Muscle of leg (tissue), 11 donors: ENCODE measurements around the gene RNF217. TPM values are rescaled to one million over a fixed set of nuclear protein-coding genes. Genes with fewer than 3 reads are reported as not detected.
"Not testable (repeated sequence)": the region's sequence is repeated elsewhere in the genome, so short reads cannot be mapped to it uniquely, and the experiment has no call there.

Experiments
- DNase-seq: peaks from one replicate; pipeline ENCODE4 v3.0.0; 2013
- H3K27ac ChIP-seq: one replicate; pipeline ENCODE4 v1.5.1; 2013; ENCODE audit warnings: mild to moderate bottlenecking, low read length, control low read depth
- H3K27me3 ChIP-seq: one replicate; pipeline ENCODE4 v1.6.1; 2013; ENCODE audit warnings: low read length; ENCODE audit not compliant: control insufficient read depth, insufficient read depth
- H3K36me3 ChIP-seq: one replicate; pipeline ENCODE4 v1.6.1; 2013; ENCODE audit warnings: low read length; ENCODE audit not compliant: control insufficient read depth, insufficient read depth
- H3K4me1 ChIP-seq: one replicate; pipeline ENCODE4 v1.6.1; 2013; ENCODE audit warnings: low read length; ENCODE audit not compliant: control insufficient read depth, insufficient read depth
- H3K4me3 ChIP-seq: one replicate; pipeline ENCODE4 v1.5.1; 2013; ENCODE audit warnings: low read length, control low read depth
- H3K9me3 ChIP-seq: replicated peaks from 2 replicates; pipeline ENCODE4 v1.6.1; 2013; ENCODE audit warnings: low read depth, low read length; ENCODE audit not compliant: control insufficient read depth
- WGBS: methylation state at CpG from one replicate; pipeline ENCODE4 v1.1.5; 2013; ENCODE audit warnings: missing lambda C conversion rate; ENCODE audit not compliant: insufficient coverage; 5-methylcytosine and 5-hydroxymethylcytosine counted together
- polyA plus RNA-seq, 8 donors: library from polyadenylated mRNA; unstranded; fragments of 120-200 nt; gene quantifications; one replicate each; pipeline versions ENCODE4 v1.2.1 to v1.2.3, GENCODE V29; 2013; ENCODE audit warnings: inconsistent platforms in 1 of 8, low replicate concordance in 1 of 8; ENCODE audit not compliant: insufficient read length in 8 of 8, insufficient read depth in 1 of 8
- total RNA-seq: library from RNA; stranded (reverse); fragments of 120-200 nt; gene quantifications from one replicate; pipeline ENCODE4 v1.2.4, GENCODE V29; 2013

Gene RNF217
- total and polyA plus RNA-seq, 9 donors: 28.6 to 54.9 (median 35.8) TPM

DNA sequence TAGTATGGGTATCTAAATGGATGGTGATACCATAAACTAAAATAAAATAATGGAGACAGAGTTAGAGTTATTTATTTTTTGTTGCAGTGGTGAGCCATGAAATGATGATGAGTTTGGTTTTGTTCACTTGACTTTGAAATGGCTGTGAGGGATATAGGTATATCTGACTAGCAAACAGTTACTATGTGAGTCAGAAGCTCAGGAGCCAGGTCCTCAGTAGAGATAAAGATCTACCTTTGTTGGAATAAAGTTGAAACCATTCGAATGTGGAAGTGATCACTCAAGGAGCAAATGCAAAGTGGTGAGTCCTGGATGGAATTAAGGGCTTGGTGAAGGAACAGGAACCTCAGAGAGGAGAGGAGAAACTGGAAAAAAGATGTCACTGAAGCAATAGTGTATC lies 105.3 kb downstream of the RNF217 start:
- Histone ChIP-seq H3K36me3 (peaks cover 3% of the 10 kb centered on the region), H3K27me3 (no peaks in the 10 kb centered on the region), H3K27ac (no peak overlapping the region), H3K4me1 (no peaks in the 10 kb centered on the region), H3K9me3 (no peaks in the 10 kb centered on the region), H3K4me3 (no peak overlapping the region)
- 100% methylated on average over 1 of the region's 1 CpG for WGBS
- no peak for DNase-seq

DNA sequence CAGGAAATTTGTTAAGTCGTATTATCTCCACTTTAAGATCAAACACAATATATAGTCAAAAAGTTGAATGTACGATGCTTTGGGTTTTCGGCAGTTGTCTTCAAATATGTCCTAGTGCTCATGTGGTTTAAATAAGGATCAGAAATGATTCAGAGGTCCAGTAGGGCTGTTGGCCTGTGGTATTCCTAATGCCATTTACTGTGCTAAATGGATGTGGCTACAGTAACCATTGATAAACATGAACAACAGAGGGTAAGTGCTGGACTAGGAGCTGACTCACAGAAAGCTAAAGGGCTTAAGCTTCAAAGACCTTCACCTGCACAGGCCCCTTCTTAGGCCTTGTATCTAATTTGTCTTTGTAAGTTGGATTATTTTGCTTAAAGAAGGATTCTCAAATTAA lies 110.8 kb downstream of the RNF217 start:
- H3K9me3 ChIP-seq: no peaks in the 10 kb centered on the region
- no peaks in the 10 kb centered on the region for H3K4me1 ChIP-seq
- H3K4me3 ChIP-seq: no peak overlapping the region
- H3K36me3 ChIP-seq: peaks cover 8% of the 10 kb centered on the region
- H3K27me3 ChIP-seq: no peaks in the 10 kb centered on the region
- no CpG with 5 or more reads among the region's 3 CpGs for WGBS
- no peak for DNase-seq
- H3K27ac ChIP-seq: no peak overlapping the region

DNA sequence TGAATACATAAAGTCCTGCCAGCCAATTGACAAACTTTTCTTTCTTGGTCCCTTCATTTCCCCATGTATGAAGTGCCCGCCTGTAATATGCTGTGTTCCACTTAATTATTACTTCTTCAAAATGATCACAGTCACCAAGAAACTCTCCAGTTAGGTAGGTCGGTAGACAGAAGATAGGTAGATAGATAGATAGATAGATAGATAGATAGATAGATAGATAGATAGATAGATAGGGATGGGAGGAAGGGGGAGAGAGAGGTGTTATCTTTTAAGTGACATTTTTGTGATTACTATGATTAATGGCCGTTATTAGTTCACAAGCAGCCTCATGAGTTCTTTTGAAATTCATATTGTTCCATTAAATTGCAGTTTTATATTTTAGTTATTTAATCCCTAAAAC lies 111.9 kb downstream of the RNF217 start:
- no CpG with 5 or more reads among the region's 3 CpGs for WGBS
- H3K9me3 ChIP-seq: no peaks in the 10 kb centered on the region
- no peaks in the 10 kb centered on the region for H3K27me3 ChIP-seq
- H3K4me3 ChIP-seq: no peak overlapping the region
- H3K27ac ChIP-seq: no peak overlapping the region
- H3K4me1 ChIP-seq: peaks cover 3% of the 10 kb centered on the region
- H3K36me3 ChIP-seq: peaks cover 13% of the 10 kb centered on the region
- no peak for DNase-seq

DNA sequence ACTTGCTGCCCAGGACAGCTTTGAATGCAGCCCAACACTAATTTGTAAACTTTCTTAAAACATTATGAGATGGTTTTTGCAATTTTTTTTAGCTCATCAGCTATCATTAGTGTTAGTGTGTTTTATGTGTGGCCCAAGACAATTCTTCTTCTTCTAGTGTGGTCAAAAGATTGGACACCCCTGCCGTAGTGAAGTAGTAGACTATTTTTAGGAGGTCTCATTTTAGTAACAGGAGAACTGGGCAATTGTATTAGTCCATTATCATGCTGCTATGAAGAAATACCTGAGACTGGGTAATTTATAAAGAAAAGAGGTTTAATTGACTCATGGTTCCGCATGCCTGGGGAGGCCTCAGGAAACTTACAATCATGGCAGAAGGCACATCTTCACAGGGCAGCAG lies 112.8 kb downstream of the RNF217 start:
- not testable (repeated sequence) for H3K4me3 ChIP-seq, DNase-seq, H3K4me1 ChIP-seq, H3K27me3 ChIP-seq, H3K27ac ChIP-seq, H3K9me3 ChIP-seq
- WGBS: no CpG with 5 or more reads among the region's 2 CpGs
- peaks cover 13% of the 10 kb centered on the region for H3K36me3 ChIP-seq

DNA sequence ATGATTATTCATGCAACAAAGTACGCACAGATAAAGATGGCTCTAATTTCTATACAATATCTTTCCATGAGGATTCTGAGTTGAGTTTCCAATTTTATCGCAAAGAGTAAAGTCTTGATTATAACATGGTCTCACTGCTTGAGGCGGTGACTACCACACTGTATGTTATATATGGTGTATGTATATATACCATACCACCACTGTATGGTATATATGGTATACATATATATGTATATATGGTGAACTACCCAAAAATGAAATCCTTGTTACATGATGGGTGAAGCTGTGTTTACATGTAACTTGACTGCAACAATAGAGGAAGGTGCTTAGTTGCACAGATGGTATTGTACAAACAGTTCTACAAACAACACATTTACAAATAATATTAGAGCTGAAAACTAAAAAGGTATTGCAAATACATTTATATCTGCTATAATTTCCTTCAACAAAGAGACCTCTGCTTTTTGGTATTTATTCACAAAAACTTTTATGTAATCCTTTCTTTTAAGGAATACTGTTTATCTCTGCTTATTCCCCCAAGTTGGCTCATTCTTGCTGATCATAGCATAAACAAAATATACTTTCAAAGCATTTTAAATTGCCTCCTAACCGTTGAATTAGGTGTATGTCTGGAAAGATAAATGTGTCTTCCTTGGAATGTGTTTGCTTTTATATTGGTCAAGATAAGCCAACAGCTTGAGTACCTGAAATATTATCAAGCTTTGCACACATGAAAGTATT lies 113.7 kb downstream of the RNF217 start:
- peaks cover 13% of the 10 kb centered on the region for H3K36me3 ChIP-seq
- no CpG with 5 or more reads among the region's 4 CpGs for WGBS
- H3K4me1 ChIP-seq: peaks cover 3% of the 10 kb centered on the region
- H3K9me3 ChIP-seq: no peaks in the 10 kb centered on the region
- no peak for DNase-seq
- H3K4me3 ChIP-seq: no peak overlapping the region
- no peak overlapping the region for H3K27ac ChIP-seq
- no peaks in the 10 kb centered on the region for H3K27me3 ChIP-seq

DNA sequence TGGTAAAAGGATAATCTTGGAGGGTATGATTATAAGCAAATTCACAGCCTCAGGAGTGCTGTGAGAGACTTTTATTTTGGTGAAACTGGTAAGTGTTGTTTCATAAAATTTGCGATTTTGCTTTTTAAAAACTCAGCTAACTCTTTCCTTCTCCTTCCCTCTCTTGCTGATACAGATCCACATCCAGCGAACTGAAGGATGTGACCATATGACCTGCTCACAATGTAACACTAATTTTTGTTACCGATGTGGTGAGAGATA lies 114.2 kb downstream of the RNF217 start:
- H3K36me3 ChIP-seq: peaks cover 13% of the 10 kb centered on the region
- WGBS: no CpG with 5 or more reads among the region's 3 CpGs
- no peak for DNase-seq
- peaks cover 3% of the 10 kb centered on the region for H3K4me1 ChIP-seq
- no peaks in the 10 kb centered on the region for H3K27me3 ChIP-seq
- no peak overlapping the region for H3K27ac ChIP-seq
- no peak overlapping the region for H3K4me3 ChIP-seq
- no peaks in the 10 kb centered on the region for H3K9me3 ChIP-seq

DNA sequence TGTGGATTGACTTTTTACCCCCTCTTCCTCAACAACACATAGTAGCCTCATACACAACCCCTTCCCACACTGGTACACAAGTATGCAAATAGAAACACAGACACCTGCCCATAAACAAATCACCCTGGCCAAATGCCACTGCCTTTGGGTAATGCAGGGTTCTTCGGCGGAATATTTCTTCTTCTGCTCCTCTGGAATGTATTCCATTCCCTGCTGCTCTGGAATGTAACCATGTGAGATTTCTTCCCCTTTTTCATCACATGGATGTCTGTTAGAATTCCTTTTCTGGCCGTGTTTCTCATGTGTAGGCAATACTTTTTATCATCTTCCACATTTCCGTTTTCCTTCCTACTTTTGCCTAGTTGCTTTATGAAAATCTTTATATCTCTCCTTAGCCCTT lies 115.2 kb downstream of the RNF217 start:
- peaks cover 13% of the 10 kb centered on the region for H3K36me3 ChIP-seq
- no CpG with 5 or more reads among the region's 4 CpGs for WGBS
- DNase-seq: no peak

DNA sequence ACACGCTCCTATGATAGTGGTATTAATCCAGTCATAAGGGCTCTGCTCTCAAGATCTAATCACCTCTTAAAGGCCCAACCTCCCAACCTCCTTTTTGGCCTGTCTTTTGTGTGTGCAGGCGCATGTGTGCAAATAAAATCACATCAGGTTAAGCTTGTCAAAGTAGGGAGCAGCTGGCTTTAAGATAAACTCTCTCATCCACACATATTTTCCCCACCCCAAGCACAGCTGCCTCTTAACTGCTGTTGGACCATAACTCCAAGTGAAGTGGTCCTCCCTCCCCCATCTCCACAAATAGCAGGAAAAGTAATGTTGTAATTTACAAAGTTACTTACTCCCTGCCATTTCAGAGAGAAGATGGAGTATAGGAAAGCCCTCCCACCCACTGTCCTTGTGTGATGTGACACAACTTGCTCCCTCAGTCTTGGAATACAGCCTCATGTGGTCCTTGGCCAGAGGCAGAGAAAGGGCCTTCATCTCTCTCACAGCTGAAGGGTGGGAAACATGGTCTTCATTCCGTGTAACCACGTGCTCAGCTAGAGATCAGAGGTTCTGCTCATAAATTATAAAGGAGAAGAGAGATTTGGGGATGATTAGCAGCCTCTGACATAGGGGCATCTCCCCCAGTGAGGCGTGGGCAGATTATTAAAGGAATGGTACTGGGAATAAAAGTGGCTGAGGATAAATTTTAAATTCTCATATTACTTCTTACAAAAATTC lies 116.5 kb downstream of the RNF217 start:
- WGBS: 70% methylated on average over 3 of the region's 5 CpGs
- peaks cover 15% of the 10 kb centered on the region for H3K36me3 ChIP-seq
- H3K27ac ChIP-seq: no peak overlapping the region

More for the DNA sequence above, 115.2 kb downstream of the RNF217 start:
- Histone ChIP-seq H3K4me1 (peaks cover 3% of the 10 kb centered on the region), H3K9me3 (no peaks in the 10 kb centered on the region), H3K4me3 (no peak overlapping the region), H3K27me3 (no peaks in the 10 kb centered on the region), H3K27ac (no peak overlapping the region)

DNA sequence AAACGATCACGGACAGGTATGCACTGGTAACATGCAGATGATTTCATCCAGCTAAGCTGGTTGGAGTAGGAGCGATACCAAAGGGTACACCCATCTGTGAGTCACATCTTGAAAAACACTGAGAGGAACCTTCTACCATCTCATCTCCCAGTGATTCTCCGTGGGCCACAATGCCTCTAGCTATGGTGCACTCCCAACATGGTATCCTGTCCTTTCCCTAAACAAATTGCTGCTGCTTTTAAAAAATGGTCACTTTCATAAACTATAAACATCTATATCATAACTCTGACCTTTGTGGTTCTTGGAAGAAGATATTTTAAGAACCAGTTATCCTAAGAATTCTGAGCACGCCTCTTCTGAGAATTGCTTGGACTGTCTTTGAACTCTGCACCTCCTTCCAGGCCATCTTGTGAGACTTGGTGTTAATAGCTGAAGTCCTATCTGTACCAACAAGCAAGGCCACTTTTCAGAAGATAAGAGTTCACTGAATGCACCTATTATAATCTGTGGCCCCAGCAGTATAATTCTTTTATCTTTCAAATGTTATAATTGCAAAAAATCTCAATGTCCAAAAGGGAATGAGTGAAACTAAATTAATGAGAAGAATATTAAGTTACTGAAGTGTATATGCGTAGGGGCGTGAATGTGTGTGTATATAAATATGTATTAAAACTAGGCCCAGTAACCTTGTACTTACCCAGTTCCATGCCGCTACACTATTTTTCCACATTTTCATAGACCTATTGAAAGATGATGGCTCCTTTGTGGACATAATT lies 120.9 kb downstream of the RNF217 start:
- no peak overlapping the region for H3K4me3 ChIP-seq
- no peaks in the 10 kb centered on the region for H3K9me3 ChIP-seq
- H3K4me1 ChIP-seq: peaks cover 3% of the 10 kb centered on the region
- no peak overlapping the region for H3K27ac ChIP-seq
- WGBS: 94% methylated on average over 3 of the region's 8 CpGs
- H3K36me3 ChIP-seq: peaks cover 11% of the 10 kb centered on the region
- H3K27me3 ChIP-seq: no peaks in the 10 kb centered on the region
- no peak for DNase-seq

More for the DNA sequence above, 116.5 kb downstream of the RNF217 start:
- H3K4me1 ChIP-seq: peaks cover 3% of the 10 kb centered on the region
- DNase-seq: no peak
- no peaks in the 10 kb centered on the region for H3K27me3 ChIP-seq
- no peaks in the 10 kb centered on the region for H3K9me3 ChIP-seq
- no peak overlapping the region for H3K4me3 ChIP-seq

DNA sequence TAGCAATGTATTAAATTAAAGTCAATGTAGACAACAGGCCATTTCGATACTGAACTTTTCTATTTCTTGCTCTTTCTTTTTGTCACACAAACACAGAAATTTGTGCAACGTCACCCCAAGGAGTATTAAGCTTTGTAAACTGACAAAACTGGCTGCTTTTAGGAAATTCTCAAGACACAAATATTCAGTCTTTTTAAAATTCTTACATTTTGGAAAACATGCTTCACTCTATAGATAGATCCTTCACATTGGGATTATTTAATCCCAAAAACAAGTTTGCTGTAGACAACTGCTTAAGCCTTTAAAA lies 121.4 kb downstream of the RNF217 start:
- H3K4me3 ChIP-seq: no peak overlapping the region
- no peak overlapping the region for H3K27ac ChIP-seq
- H3K9me3 ChIP-seq: no peaks in the 10 kb centered on the region
- DNase-seq: no peak
- peaks cover 7% of the 10 kb centered on the region for H3K36me3 ChIP-seq
- H3K27me3 ChIP-seq: no peaks in the 10 kb centered on the region
- peaks cover 1% of the 10 kb centered on the region for H3K4me1 ChIP-seq
- no CpG with 5 or more reads among the region's 2 CpGs for WGBS
